ENCODE measurements around the gene SLC4A1AP. TPM values are rescaled to one million over a fixed set of nuclear protein-coding genes. Genes with fewer than 3 reads are reported as not detected.

Gene SLC4A1AP
- polyA plus RNA-seq, 1 donor from 2014 or later: 47.9 TPM

DNA sequence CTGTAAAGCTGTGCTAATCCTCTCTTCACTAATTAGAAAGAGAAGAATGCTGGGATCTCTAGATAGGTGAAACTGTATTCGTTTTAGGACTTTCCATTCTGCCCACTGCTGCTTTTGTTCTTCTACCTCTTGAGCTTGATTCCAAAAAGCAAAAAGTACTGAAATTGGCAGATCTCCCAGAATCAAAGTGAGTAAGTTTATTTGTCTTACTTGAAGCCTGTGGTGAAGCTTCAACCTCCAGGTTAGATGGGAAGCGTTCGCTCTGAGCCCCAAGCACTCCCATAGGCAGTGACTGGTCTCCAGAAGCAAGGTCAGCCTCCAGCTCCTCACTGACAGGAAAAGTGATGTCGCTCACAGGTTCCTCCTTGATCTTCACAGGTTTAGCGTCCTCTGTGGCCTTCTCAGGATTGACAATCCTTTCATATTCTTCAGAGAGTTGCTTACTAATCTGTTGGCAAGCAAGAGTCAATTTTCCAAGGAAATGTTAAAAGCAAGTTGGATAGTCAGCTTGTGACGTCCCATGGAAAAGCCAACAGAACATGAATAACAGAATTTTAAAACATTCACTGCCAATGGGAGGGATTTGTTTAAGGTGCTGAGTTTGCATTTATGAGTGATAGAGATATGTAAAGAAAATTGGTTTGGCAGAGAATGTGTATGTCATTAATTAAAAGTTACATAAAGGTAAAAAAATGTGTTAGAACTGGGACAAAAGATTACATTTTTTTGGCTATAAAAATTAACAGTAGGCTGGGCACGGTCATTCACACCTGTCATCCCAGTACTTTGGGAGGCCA lies 8.3 kb upstream of the SLC4A1AP start:
- Histone ChIP-seq H3K9me2 (ENCODE audit: insufficient read depth, low read length) (no peaks in the 10 kb centered on the region), H3K4me2 (ENCODE audit: low read length) (no peak overlapping the region), H3K4me3 (ENCODE audit: low read length) (no peak overlapping the region), H3K27ac (ENCODE audit: low read length) (no peak overlapping the region), H3K79me2 (replicated peaks; ENCODE audit: insufficient read depth, low read length) (no peaks in the 10 kb centered on the region), H2AFZ (ENCODE audit: low read depth, low read length) (no peak overlapping the region), H4K20me1 (ENCODE audit: insufficient read depth) (no peaks in the 10 kb centered on the region), H3F3A (ENCODE audit: insufficient read depth, low read length, poor library complexity, severe bottlenecking) (no peaks in the 10 kb centered on the region), H3K36me3 (ENCODE audit: insufficient read depth, low read length) (peaks cover 17% of the 10 kb centered on the region), H3K9me3 (ENCODE audit: low read length) (no peaks in the 10 kb centered on the region), H3K27me3 (ENCODE audit: insufficient read depth, low read depth, low read length) (no peaks in the 10 kb centered on the region), H3K9ac (ENCODE audit: low read length) (no peak overlapping the region)
- TF ChIP-seq POLR2AphosphoS5 (IDR thresholded peaks at IDR 0.05) (no peak), RAD21 (conservative IDR thresholded peaks at IDR 0.05) (no peak), EP300 (conservative IDR thresholded peaks at IDR 0.05; ENCODE audit: poor library complexity, severe bottlenecking) (no peak), MXI1 (conservative IDR thresholded peaks at IDR 0.05; ENCODE audit: poor library complexity, severe bottlenecking) (no peak), CTCF (IDR thresholded peaks at IDR 0.05; ENCODE audit: poor library complexity, severe bottlenecking) (no peak), SMC3 (conservative IDR thresholded peaks at IDR 0.05; ENCODE audit: poor library complexity) (no peak), EZH2 (IDR thresholded peaks at IDR 0.05; ENCODE audit: borderline replicate concordance, insufficient read depth, low read length, poor library complexity, severe bottlenecking) (no peak), TAF1 (IDR thresholded peaks at IDR 0.05; ENCODE audit: low read depth) (no peak)
- TF ChIP-seq, protein P1, sequence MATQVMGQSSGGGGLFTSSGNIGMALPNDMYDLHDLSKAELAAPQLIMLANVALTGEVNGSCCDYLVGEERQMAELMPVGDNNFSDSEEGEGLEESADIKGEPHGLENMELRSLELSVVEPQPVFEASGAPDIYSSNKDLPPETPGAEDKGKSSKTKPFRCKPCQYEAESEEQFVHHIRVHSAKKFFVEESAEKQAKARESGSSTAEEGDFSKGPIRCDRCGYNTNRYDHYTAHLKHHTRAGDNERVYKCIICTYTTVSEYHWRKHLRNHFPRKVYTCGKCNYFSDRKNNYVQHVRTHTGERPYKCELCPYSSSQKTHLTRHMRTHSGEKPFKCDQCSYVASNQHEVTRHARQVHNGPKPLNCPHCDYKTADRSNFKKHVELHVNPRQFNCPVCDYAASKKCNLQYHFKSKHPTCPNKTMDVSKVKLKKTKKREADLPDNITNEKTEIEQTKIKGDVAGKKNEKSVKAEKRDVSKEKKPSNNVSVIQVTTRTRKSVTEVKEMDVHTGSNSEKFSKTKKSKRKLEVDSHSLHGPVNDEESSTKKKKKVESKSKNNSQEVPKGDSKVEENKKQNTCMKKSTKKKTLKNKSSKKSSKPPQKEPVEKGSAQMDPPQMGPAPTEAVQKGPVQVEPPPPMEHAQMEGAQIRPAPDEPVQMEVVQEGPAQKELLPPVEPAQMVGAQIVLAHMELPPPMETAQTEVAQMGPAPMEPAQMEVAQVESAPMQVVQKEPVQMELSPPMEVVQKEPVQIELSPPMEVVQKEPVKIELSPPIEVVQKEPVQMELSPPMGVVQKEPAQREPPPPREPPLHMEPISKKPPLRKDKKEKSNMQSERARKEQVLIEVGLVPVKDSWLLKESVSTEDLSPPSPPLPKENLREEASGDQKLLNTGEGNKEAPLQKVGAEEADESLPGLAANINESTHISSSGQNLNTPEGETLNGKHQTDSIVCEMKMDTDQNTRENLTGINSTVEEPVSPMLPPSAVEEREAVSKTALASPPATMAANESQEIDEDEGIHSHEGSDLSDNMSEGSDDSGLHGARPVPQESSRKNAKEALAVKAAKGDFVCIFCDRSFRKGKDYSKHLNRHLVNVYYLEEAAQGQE (IDR thresholded peaks at IDR 0.05; ENCODE audit: borderline replicate concordance): no peak

DNA sequence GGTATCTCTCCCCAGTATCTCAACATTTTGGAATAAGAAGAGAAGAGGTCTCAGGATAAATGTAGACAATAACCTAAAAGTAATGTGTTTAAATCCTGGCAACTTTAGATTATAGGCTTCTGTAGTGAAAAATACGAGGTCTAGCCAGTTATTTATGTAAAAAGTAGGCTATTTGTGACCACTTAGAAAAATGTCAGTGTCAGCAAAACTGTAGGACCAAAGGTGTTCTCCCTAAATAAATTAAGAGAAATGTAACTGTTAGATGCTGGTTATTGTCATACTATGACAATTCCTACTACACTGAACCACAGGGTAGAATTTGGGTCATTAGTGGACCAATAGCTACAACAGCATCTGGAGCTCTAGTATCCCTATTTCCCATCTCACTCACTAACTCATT lies 2.3 kb upstream of the SLC4A1AP start:
- Histone ChIP-seq H4K20me1 (ENCODE audit: insufficient read depth) (no peaks in the 10 kb centered on the region), H2AFZ (ENCODE audit: low read depth, low read length) (no peak overlapping the region)
- TF ChIP-seq EP300 (conservative IDR thresholded peaks at IDR 0.05; ENCODE audit: poor library complexity, severe bottlenecking) (no peak), RAD21 (conservative IDR thresholded peaks at IDR 0.05) (no peak), CTCF (IDR thresholded peaks at IDR 0.05; ENCODE audit: poor library complexity, severe bottlenecking) (no peak), EZH2 (IDR thresholded peaks at IDR 0.05; ENCODE audit: borderline replicate concordance, insufficient read depth, low read length, poor library complexity, severe bottlenecking) (no peak)
- TF ChIP-seq, protein P1 (IDR thresholded peaks at IDR 0.05; ENCODE audit: borderline replicate concordance): no peak

More for the DNA sequence above, 2.3 kb upstream of the SLC4A1AP start:
- Histone ChIP-seq H3K79me2 (replicated peaks; ENCODE audit: insufficient read depth, low read length) (peaks cover 37% of the 10 kb centered on the region), H3K4me3 (ENCODE audit: low read length) (no peak overlapping the region), H3K9me2 (ENCODE audit: insufficient read depth, low read length) (no peaks in the 10 kb centered on the region), H3K4me2 (ENCODE audit: low read length) (no peak overlapping the region), H3K9me3 (ENCODE audit: low read length) (no peaks in the 10 kb centered on the region), H3K36me3 (ENCODE audit: insufficient read depth, low read length) (peaks cover 17% of the 10 kb centered on the region), H3K9ac (ENCODE audit: low read length) (no peak overlapping the region), H3K27me3 (ENCODE audit: insufficient read depth, low read depth, low read length) (no peaks in the 10 kb centered on the region), H3K27ac (ENCODE audit: low read length) (no peak overlapping the region), H3F3A (ENCODE audit: insufficient read depth, low read length, poor library complexity, severe bottlenecking) (no peaks in the 10 kb centered on the region)

All from neural cell (in vitro differentiated cells).